Cortex of kidney (tissue), 1 donor: ENCODE measurements around the gene ROPN1L.
"Not testable (repeated sequence)": the region's sequence is repeated elsewhere in the genome, so short reads cannot be mapped to it uniquely, and the experiment has no call there.

Source experiments
- DNase-seq: peaks from one replicate; lab custom pipeline; 2025; lab: John Stamatoyannopoulos, UW

The ROPN1L gene

DNA sequence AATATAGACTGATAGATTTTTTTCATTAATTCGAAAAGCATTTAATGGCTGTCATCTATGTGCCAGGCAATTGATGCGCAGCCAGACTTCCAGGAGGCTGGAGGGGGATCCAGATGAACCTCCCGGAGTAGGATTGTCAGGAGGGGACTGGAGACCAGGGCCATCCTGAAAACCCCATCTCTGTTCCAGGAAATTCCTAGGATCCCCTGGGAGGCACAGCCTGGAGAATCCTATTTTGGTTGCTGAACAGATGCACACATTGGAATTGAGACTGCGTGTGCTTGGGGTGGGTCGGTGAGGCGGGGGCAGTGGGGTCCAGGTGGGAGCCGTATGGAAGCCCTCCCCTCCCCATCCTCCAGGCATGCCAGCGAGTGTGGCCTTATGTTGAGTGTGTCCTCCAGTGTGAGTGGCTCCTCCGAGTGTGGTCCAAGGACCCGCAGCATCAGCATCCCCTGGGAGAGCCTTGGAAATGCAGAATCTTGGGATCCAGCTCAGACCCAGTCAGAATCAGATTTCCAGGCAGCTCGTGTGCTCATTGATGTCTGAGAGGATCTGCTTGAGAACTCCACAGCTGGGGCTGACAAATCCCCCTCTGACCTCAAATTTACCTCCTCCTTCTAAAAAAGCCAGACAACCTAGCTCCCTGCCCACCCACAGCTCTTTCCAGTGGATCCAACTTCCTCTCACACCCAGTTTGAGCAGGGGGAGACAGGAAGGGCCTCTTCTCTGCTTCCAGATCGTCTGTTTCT lies 38.7 kb downstream of the ROPN1L start:
- DNase-seq = no peak

DNA sequence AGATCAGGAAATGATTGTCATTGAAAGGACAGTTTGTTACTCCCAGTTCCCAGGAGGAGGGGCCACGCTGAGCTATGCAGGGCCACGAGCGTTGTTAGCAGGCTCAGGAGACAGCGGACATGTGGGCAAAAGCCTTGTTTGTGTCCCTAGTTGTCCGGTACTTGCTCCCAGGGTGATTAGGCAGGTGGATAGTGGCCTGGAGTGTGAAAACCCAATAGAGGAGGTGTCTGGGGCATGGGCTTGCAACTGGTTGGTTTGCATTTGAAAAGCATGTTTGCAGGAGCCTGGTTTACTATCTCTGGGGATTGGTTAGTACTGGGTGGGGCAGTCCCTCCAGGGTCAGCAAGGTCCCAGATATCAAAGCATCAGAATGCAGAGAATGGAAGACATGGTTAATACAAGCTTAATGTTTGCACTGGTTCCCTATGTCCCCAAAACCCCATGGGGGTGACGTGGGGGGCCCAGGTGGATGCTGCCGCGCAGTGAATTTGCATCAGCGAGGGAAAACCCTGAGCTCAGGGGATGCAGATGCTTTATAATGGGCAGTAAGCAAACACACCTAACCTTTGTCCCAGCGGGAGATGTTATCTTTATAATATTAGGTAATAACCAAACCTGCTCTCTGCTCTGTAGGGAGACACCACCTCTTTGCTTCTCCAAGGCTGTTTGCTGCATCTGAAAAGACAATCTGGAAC lies 39.7 kb downstream of the ROPN1L start:
- no peak for DNase-seq

DNA sequence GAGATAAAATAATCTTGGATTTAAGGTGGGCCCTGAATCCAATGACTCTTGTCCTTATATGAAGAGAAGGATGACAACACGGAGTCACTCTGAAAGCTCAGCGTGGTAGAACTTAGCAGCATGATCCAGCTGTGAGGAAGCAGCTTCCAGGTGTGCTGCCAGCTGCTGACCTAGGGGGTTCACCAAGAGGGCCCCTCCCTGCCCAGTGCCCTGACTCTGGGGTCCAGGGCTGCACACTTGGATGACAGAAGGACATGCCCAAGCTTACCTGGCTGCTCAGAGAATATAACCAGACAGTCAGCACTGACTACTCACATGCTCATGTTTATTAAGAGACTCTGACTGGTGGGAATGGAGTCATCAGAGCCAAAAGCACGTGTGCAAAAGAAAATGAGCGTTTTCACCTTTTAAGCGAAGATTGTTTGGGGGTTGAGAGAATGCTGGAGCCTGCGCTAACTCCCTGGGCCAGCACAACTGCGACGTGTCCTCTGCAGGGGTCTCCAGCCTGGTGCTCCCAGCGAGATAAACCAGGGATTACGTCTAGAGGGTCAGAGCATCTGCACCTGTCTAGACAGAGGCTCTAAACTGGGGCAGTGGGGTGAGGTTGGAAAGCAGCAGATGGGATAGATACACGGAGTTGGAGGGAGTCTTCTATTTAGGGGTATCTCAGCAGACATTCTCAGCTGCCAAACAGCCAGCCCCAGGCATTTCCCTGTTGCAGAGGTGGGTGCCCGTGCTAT lies 41.3 kb downstream of the ROPN1L start:
- DNase-seq = no peak

DNA sequence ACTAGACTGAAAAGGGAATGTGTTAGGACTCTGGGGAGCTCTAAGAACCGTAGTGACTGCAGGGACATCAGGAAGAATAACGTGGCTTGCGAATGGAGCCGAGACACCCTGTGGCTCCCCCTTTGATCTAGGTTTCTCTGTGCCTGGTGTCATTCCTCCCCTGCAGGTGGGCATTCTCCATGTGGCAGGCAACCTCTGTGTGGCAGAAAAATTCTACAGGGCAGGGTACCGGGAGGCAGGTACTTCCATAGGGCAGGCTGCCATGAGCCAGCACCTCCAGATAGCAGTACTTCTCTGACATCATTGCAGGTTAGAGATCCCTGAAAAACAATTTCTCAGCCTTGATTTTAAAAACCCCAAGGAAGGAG lies 43.1 kb downstream of the ROPN1L start:
- DNase-seq = no peak

DNA sequence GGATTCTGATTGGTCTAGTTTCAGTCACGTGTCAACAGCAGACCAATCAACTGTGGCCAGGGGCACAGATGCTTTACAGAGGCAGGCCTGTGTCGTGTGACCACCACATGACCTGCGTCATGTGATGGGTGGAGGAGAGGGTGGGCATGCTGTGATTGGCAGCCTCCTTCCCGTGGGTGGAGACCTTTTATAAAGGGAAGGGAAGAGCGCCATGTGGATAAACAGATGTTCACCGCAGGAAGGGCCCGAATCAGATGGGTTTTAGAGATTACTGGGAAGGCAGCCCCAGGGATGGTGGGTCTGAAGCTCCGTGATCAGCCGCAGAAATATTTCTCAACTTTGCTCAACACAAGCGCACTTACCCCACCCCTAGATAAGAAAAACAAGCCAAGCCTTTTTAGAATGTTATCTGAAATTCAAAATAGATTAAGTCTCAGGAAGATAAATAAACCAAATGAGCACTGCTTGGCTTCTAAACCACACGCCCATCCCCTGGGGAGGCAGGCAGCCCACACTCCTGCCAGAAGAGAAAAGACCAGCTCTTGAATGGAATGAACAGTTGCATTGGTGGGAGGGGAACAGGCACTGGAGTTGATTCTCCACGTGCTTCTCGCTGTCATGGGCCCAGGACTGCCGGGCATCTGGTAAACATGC lies 43.6 kb downstream of the ROPN1L start:
- DNase-seq = no peak

DNA sequence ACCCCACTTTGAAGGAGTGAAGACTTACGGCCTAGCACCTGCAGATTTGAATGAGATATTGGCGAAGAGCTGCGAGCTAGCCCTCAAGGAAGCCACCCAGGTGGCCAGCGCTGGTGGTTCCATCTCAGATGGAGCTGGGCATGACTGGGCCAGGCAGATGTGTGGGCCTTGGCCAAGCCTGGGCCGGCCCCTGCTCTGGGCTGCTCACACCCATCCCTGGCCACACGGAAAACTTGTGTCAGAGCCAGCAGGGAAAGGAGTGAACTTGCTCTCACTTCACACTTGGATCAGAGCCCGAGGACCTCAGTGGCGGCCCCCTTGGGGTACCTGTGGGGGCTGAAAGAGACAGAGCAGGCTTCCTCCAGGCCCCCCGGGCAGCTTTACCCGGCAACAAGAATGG lies 44.2 kb downstream of the ROPN1L start:
- no peak for DNase-seq

DNA sequence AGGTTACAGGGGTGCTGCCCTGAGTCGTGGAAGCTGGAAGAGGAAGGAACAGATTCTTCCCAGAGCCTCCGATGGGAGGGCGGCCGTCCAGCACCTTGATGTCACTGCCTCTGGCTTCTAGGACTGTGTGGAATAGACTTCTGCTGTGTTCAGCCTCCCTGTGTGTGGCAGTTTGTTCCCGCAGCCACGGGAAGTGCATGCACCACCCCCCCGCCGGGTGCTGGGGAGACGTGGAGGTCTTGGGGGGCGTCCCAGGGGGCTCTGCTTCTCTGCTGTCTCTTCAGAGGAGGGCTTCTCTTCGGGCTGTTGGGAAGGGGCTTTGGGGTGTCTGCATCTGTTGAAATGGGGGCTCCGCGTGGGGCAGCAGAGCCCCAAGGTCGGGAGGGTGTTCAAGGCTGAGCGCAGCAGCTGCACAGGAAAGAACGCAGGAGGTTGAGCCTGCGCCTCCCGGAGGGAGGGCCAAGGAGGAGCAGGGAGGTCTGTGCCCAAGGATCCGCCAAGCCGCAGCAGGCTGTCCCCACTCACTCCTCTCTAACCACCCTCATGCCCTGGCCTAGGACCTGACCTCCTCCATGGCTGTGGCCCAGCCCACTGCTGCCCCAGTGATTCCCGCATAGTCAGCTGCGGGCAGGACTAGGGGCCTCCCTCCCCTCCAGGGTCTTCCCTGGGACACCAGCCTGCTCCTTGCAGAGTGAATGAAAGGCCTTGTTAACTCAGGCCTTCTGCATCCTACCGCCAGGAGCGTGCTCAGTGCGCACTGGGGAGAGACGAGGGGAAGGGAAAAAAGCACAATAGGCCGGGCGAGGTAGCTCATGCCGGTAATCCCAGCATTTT lies 45.0 kb downstream of the ROPN1L start:
- DNase-seq = no peak

DNA sequence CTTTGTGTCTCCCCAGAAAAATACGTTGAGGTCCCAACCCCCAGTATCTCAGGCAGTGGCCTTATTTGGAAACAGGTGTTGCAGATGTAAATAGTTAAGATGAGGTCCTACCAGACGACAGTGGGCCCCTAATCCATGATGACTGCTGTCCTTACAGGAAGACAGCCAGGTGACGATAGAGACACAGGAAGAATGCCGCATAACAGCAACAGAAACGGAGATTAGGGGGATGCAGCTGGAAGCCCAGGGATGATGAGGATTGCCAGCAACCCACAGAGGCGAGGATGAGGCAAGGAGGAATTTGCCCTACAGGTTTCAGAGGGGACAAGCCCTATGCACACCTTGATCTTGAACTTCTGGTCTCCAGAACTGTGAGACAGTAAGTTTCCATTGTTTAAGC lies 46.5 kb downstream of the ROPN1L start:
- DNase-seq = no peak

DNA sequence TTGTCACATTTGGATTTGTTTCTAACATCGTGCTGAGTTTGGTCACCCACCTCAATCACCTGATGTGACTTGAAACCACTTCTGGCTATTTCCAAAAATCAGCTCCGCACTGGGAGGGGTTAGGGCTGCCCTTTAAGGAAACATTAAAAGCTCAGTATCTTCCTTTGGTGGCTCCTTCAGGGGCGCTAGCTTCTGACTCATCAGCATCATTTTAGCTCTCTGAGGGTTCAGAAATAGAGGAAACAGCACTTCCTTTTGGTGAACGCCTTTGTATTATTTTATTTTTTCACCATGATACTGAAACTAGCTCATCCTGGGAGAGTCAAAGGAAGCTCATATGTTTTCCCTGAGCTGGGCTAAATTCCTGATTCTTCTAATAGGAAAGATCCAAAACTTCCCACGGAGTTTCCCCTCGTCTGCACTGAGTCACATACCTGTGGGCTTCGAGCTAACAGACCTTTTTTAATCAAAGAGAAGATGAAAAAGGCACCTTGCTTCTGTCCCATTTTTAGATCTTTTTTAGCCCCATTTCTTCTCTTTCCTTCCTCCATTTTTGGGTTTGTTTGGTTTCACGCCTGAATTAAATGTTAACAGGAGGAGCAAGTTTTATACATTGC lies 48.2 kb downstream of the ROPN1L start:
- no peak for DNase-seq

DNA sequence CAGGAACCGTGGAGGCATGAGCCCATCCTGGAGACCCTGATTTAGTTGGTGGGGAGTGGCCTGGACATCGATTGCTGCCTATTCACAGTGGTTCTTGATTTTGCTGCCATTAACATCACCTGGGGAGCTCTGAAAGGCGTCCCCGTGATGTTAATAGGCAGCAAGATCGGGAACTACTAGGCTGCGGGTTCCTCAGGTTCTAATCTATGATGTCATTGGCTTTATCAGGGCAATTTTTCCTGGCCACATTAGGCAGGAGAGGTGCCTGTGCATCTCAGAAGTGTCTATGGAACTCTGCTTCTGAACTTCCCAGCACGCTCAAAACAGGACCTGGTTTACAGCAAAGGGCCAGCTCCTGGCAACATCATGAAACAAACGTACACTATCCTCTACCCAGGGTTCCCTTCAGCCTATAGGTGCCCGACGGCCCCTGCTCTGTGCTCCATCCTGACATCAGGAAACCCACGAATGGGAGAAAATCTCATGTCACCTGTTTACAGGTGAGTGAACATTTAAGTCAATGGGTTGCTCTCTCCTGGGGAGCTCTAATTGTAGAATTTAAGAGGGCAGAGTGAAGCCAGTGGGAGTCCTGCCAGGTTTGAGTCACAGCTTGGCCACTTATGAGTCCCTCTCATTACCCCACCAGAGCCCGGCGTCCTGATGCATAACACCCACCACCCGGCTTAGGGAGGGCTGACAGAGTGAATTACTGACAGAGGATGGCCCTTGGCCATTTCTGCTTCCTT lies 49.4 kb downstream of the ROPN1L start:
- no peak for DNase-seq

DNA sequence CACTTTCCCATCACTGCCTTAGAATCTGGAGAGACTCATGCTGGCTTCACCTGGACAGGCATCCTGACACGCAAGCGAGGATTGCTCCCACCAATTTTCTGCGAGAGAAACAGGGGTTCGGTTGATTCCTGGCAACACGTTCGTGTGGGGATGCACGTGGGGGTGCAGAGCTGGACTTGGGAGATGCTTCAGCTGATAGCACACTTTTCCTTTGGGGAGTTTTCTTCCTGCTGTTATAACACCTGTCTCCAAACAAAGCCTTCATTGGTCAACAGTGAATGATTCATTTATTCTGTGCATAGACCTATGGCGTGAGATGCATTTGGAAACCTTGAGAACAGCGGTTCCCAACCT lies 50.0 kb downstream of the ROPN1L start:
- DNase-seq = no peak

DNA sequence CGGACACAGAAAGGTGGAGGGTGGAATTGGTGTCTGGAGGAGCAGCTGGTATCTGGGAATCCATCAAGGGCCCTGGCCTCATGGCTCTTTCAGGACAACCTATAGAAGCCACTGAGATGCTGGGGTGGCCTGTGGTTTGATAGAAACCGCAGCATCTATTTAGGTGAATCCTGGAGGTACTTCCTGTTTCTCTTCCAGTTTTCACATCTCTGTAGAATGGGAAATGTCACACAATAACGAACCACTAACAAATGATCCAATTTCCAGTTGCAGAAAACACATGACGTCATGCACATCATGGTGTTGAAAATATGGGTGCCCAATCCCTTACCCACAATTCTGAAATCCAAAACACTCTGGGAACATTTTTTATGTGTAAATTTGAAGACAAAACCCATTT lies 52.2 kb downstream of the ROPN1L start:
- DNase-seq = no peak

DNA sequence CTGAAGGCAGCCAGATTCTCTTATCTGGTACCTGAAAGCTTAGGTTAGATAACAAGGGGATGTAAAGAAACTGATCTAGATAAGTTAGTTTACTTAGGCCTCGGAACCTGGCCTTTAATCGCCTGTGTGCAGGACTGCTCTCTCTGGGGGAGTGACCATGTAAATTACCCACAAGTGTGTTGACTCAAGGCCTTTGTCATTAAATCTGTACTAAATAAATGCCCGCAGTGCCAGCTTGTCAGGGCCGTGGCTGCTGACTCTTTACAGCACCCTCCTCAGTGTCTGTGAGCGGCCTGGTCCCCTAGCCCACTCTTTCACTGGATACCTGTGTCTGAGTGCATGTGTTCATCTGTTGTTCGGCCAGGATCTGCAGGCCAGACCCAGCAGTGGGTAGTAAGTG lies 52.8 kb downstream of the ROPN1L start:
- DNase-seq = not testable (repeated sequence)

DNA sequence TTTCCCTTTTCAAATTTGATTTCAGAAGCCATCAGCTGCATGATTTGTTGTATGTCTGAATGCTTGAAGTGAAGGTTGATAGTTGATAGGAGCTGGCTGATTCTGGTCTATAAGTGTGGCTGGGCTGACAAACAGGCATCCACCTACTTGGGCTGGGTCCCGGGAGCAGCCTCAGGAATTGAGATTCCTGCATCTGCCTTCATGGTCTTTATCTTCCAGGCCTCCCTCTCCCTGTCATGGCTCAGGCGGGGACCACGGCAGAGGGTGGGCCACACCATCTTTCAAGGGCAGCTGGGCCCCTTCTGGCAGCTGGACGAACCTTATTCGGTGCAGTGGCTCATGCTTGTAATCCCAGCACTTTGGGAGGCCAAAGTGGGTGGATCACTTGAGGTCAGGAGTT lies 55.9 kb downstream of the ROPN1L start:
- no peak for DNase-seq

DNA sequence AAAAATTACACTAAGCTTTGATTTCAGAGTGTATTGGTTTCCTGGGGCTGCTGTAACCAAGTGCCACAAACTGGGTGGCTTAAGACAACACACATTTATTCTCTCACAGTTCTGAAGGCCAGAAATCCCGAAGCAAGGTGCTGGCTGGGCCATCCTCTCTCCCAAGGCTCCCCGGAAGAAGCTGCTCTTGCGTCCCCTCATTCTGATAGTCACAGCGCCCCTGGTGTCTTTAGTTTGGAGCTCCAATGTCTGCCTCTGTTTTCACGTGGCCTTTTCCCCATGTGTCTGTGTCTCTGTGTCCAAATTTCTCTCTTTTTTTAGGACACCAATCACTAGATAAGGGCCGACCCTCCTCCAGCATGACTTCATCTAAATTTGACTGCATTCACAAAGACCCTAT lies 56.7 kb downstream of the ROPN1L start:
- no peak for DNase-seq

DNA sequence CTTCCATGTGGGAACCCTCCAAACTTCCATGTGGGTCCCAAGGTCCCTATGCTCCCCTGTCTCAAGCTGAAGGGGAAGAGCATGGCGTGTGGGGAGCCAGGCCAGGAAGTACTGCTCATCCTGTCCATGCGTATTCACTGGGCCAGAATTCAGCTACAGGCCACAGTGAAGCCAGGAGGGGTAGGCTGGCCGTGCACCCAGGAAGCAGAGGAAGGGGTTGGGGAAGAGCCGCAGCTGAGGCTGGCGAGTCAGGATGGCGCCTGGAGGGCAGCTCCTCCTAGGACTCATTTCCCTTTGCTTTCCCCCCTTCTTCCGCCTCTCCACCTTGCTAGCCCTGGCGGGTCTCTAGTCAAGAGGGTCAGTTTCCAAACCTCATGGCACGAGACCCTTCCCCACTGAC lies 57.4 kb downstream of the ROPN1L start:
- DNase-seq = no peak

DNA sequence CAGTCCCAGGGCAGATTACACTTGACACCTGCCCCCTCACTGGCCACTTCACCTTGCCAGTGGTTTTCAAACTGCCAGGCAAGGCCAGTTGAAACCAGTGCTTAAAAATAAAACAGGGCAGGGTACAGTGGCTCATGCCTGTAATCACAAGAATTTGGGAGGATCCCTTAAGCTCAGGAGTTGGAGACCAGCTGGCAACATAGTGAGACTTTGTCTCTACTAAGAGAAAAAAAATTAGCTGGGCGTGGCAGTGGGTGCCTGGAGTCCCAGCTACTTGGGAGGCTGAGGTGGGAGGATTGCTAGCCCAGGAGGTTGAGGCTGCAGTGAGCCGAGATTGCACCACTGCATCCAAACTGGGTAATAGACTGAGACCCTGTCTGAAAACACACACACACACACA lies 58.1 kb downstream of the ROPN1L start:
- DNase-seq = no peak

DNA sequence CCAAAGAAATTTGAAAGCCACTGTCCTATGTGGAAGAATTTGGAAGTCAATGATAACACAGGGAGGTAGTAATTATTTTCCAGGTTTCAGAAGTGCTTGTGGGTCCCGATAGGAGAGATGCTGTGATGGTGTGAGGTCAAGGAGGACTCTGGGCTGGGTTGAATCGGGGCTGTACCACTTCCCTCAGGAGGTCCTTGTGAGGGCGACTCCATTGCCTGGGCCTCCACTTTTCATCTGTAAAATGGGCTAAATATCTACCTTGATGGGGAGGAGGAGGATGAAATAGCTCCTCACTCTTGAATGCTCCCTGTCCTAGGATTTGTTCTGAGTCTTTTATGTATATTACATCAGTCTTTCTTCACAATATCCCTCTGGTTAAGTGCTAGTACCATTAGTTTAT lies 59.0 kb downstream of the ROPN1L start:
- no peak for DNase-seq

DNA sequence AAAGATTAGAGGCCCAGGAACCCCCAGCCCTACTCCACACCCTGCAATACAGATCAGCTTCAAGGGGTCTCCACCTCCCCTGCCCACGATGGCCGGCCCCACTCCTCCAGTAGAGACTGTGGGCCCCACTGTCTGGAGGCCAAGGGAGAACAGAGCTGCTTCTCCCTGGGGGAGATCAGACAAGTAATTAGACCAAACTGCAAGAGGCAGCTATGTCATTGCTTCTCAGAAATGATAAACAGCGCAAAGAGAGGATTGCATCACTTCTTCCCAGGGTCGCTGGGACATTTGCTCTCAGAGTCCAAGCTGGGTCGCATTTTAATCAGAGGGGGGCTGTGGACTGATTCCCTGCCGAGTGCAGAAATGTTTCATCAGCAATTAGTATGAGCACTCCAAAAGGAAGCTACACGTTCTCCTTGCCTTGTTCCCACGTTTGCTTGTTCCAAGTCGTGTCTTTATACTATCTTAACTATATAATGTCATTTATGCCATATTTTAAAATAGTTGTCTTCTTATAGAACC lies 59.9 kb downstream of the ROPN1L start:
- no peak for DNase-seq

DNA sequence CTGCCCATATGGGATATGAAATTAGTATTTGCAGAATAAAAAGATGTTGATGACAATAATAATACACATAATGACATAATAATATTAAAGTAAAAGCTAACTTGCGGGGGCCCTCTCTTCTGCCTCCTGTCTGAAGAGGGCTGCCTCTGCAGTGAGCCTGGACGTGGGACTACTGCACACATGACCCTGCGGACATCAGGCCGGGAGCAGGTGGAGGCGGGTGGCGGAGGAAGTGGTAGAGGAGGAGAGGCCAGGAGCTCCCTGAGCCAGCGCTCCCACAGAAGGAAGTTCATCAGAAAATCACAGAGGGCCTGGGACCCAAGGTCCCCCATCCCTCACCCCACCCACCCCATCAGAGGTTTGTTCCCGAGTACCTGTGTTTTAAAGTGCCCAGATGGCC lies 60.5 kb downstream of the ROPN1L start:
- no peak for DNase-seq
